Raji (cell line): ENCODE measurements around the gene THBS3.
A peak's percentile ranks its signal among the peaks of the same experiment; 100 is the strongest.

ENCODE experiments used
- POLR2A ChIP-seq: IDR thresholded peaks from 2 replicates; pipeline ENCODE4 v1.6.1; 2011; ENCODE audit warnings: low read depth, low read length, control low read depth; ENCODE audit not compliant: insufficient read depth

Gene THBS3

GRCh38 chr1:155210314-155211104 lies 2.8 kb upstream of the THBS3 start:
- no peak for TF ChIP-seq POLR2A

DNA sequence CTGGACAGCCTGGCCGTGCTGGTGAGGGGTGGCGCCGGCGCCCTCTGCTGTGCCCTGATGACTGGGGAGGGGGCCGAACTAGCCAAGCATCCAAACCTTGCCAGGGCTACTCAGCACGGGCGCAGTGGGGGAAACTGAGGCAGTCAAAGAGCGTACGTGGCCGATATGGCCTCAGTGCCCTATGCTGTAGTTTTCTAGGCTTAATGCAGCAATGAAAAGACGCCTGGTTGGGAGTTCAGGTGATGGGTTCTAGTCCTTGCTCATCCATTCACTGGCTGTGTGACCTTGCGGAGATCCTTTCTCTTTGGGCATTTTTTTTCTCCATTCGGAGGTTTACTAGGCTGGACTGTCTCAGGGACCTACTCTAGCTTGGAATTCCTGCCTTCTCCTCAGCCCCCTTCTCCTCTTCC lies 1.6 kb upstream of the THBS3 start:
- TF ChIP-seq POLR2A, result no peak

DNA sequence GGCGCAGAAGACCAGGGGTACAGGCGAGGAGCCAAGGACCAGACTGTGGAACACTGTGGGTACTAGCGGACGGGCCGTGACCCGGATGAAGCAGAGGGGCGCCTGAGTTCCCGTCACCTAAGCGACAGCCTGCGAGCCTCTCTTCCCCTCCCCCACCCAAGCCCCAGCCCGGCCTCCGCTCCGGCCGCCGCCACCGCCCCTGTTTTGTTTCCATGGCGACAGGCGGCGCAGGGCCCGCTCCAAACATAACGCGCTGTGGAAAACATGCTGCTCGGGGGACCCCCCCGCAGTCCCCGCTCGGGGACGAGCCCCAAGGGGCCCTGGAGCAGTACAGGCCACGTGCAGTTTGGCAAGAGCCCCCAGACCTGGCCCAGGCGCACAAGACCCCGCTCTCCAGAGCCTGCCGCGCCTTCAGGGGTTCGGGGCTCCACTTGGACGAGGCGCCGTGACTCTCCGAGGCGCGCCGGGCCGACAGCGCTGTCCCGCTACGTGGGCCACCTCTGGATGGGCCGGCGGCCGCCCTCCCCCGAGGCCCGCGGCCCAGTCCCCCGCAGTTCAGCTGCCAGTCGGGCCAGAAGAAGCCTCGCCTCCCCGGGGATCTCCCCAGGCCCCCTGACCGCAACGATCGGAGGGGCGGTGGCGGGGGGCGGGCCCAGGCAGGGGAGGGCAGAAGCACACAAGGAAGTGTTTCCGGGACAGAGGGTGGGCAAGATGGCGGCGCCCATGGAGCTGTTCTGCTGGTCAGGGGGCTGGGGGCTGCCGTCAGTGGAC lies 1.0 kb upstream of the THBS3 start, which contains the start of gene MTX1:
Gene MTX1, plus strand, starts transcription at position 155 of the 771 bp plus-strand sequence. Its CDS starts 110 bp downstream, at position 265.
- peak; percentile 68 for TF ChIP-seq POLR2A

- TF ChIP-seq POLR2A, result peak; percentile 38
Measured at GRCh38 chr1:155206891-155207805, 549 bp downstream of the THBS3 start.

GRCh38 chr1:155205969-155206593 lies 1.6 kb downstream of the THBS3 start:
- no peak for TF ChIP-seq POLR2A

DNA sequence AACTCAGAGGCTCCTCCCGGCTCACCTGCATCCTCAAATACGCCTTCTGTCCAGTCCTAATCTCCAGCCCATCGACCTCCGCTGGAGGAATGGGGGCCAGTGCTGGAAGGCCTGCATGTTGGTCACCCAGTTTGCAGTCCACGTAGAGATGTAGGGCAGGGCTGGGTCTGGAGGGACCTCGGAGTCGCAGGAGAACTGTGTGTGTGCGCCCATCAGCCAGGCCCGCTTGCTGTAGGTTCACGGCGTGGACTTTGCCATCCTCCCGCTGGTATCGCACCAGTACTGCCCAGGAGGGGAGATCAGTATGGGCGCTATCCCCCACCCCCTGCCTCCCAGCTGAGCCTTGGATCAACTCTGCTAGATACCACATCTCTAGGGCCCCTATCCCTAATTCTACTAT lies 2.7 kb downstream of the THBS3 start:
- TF ChIP-seq POLR2A, result no peak

- TF ChIP-seq POLR2A, result no peak
Measured at GRCh38 chr1:155202731-155203515, 4.8 kb downstream of the THBS3 start.

DNA sequence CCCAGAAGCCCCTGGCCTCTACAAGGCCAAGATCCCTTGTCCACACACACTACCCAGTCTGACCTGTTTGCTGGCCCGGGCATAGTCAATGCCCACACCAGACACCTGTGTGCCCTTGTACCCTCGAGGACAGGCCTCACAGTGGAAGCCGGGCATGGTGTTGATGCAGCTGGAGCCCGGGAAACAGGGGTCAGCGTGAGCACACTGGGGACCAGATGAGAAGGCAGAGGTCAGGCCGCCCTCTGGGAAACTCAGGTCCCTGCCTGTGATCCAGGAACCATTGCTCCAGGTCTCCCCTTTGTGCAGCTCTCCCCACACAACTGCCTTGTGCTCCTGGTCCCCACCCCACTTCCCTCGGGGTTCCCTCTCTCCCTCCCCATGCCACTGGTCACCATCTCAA lies 5.5 kb downstream of the THBS3 start:
- no peak for TF ChIP-seq POLR2A

- TF ChIP-seq POLR2A, result no peak
Measured at GRCh38 chr1:155200920-155201319, 6.8 kb downstream of the THBS3 start.

- no peak for TF ChIP-seq POLR2A
Measured at GRCh38 chr1:155199792-155200191, 7.9 kb downstream of the THBS3 start.

DNA sequence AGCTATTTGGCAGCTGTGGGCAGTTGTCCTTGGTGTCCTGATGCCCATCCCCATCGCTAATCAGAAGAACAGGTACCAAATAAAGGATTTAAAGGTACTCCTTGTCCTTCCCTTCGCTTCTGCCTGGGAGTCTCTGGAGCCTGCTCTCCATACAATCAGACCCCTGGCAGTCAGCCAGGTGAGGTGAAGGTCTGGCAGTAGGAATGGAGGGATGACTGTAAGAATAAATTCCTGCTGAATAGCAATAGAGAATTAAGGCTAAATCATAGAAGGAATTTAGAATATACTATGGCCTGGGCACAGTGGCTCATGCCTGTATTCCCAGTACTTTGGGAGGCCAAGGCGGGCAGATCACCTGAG lies 9.2 kb downstream of the THBS3 start:
- no peak for TF ChIP-seq POLR2A

DNA sequence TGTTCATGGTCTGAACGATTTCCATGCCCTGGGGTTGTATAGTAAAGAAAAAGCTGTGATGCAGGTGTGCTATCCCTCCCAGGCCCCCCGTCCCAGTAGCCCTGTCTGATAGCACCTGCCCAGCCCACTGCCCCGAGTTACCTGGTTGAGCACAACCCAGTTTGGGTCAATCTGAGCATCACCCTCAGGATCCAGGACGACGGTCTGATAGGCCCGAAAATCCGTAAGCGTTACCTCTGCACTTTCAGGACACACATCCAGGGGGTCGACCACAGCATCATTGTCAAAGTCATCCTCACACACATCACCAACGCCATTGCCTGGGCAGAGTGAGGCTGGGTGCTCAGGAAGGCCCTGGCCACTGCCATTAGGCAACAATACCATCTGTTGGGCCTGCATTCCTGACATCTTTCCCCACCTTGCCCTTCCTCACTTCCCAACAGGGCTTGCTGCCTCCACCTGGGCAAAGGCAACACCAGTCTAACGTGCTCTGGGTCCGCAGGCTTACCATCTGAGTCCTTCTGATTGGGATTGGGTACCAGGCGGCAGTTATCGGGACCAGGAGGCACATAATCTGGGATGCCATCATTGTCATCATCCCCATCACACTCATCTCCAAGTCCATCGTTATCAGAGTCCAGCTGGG lies 9.7 kb downstream of the THBS3 start:
- no peak for TF ChIP-seq POLR2A

DNA sequence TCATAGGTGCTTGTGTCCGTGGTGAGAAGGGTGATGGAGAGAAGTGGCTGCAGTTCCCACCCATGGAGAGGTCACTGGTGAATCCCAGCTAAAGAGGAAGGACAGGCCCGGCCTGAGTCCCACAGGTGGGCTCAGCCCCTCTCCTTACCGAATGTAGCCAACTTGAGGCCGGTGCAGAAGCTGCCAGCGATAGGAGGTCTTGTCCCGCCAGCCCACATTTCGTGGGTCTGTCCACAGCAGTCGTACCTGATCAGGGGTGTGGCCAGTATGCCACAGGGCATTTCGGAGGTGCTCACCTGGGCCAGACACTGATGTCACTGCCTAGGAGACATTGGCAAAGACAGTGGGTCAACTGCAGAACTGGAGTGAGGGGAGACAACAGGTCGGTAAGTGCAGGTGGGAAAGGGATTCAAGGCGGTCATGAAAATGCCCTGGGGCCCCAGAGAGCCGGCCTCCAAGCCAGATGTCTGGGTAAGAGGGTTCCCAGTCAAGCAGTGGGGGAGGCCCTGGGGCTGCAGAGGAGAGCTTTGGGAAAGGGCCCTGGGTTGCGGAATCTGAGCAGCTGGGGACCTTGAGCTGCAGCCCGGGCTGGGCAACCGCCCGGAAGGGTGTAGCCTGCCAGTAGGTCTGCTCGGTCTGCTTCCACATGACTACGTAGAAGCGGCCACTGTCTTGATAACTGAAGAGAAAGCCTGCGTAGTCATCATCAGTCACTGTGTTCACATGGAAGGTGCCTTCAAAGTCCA lies 10.6 kb downstream of the THBS3 start:
- no peak for TF ChIP-seq POLR2A
